G401 (cell line): ENCODE measurements around the gene AP2A2. TPM values are rescaled to one million over a fixed set of nuclear protein-coding genes. Genes with fewer than 3 reads are reported as not detected.
A peak's percentile ranks its signal among the peaks of the same experiment; 100 is the strongest.

Experiments used
- DNase-seq: peaks from one replicate; pipeline ENCODE4 v3.0.0-alpha.2; 2015; ENCODE audit warnings: low spot score
- in situ Hi-C: cut with HindIII; loops from 2 replicates; pipeline ENCODE4 v1.10.0; 2016; ENCODE audit warnings: low sequenced_read_pairs, mixed read lengths
- total RNA-seq: library from RNA; depleted of rRNA; stranded (reverse); fragments of >200 nt; shearing (Covaris generic); gene quantifications from 2 replicates; pipeline ENCODE4 v1.2.3, GENCODE V29; 2014

Gene AP2A2
- total RNA-seq, 1 experiment from 2014 or later, result 47.5 TPM

- DNase-seq, result peak; percentile 42
- in situ Hi-C loops, result no loop called here
Observed at GRCh38 chr11:984546-984945, 58.9 kb downstream of the AP2A2 start.

- in situ Hi-C loops, result no loop called here
- no peak for DNase-seq
Observed at GRCh38 chr11:985406-985805, 59.7 kb downstream of the AP2A2 start.

DNA sequence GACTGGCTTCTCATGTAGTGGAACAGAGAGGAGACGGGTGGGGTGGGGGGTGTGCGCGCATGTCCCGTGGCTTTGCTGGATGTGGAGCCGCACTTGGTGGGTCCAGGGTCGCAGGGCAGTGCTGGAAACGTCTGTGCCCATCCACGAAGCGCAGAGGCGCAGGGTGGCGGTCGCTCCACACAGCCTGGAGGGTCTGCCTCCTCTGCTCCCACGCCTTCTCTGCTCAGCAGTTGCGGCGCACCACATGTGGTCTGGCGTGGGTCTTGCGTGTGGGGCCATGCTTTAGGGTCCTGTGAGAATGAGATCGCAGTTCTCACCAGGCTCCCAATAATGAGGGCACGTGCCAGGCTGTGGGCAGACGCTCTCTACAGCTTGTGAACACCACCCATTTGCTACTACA is 60.2 kb downstream of the AP2A2 start:
- DNase-seq, result no peak
- in situ Hi-C loops, result no loop called here

DNA sequence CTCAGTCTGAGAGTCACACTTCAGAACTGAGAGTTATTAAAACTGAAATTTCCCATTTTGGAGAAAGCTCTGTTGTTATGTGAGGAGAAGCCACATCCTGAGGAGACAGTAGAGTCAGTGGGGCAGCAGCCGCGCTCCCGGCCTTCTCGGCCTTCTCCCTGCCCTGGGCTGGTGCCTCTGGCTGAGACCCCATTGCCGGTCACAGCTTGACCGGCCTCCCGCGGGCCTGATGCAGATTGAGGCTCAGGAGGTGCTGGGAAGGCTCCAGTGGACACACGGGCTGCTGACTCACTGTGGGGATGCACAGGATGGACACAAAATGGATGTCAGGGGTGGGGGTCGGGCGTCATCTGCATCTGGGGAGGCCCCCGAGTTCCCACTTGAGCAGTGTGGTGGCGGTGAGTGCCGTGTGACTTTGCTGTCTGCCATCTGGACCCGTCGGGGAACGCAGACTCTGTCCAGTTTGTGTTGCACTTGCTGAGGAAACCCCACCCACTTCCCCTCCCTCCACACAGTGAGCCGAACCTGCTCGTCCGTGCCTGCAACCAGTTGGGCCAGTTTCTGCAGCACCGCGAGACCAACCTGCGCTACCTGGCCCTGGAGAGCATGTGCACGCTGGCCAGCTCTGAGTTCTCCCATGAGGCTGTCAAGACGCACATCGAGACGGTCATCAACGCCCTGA is 60.7 kb downstream of the AP2A2 start:
- in situ Hi-C loops, result no loop called here
- peak; percentile 82 for DNase-seq

DNA sequence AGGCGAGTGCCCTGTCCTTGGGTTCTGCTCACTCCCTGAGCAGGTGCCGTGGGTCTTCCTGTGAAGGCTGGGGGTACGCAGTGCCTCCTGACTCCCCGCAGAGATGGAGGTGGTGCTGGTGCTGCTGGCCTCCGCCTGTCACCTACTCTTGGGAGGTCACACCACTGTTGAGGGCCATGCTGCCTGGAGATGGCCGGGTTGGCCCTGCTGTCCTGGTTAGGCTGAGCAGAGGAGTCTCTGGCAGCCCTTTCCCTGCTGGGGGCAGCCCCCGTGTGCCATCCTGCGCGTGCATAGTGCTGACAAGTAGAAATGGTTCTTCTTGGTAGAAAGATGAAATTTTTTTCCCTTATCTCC is 61.3 kb downstream of the AP2A2 start:
- DNase-seq, result no peak
- in situ Hi-C loops, result no loop called here

- DNase-seq, result no peak
- in situ Hi-C loops, result no loop called here
Observed at GRCh38 chr11:987671-988070, 62.0 kb downstream of the AP2A2 start.

GRCh38 chr11:990101-990500 is 64.4 kb downstream of the AP2A2 start:
- in situ Hi-C loops, result no loop called here
- DNase-seq, result no peak

DNA sequence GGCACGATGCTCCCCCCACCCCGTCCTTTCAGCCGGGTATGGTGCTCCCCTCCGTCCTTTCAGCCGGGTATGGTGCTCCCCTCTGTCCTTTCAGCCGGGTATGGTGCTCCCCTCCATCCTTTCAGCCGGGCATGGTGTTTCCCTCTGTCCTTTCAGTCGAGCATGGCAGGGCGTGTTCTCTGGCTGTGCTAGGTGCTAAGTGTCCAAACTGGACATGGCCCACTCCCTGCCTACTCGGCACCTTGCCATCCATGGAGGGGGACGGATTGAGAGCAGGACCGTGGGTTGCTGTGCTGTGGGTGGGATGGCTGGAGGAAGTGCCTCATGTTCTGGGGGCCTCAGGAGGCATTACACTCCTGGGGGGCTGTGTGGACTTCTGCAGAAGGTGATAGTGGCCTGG is 65.4 kb downstream of the AP2A2 start:
- no peak for DNase-seq
- in situ Hi-C loops, result no loop called here

DNA sequence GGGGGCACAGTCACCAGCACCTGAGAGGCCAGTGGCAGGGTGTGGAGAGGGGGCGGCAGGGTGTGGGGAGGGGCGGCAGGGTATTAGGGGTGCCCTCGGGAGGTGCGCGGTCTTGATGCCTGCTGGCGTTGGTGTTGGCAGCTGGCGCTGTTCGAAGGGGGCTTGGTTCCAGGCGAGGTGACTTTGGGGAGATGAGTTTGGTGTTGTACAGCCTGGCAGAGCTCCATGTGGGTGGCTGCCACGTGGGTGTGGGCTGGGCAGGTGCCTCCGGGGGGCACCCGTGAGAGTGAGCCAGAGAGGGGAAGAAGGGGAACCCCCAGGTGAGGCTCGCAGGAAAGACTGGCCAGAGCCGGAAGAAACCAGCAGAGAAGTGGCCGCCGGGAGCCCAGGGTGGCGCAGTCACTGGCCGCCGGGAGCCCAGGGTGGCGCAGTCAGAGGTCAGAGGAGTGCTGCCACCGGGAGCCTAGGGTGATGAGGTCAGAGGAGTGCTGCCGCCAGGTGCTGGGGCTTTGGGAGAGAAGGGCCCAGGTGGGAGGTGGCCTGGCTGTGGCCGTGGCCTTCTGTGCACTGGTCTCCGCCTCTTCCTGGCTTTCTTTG is 66.1 kb downstream of the AP2A2 start:
- DNase-seq, result no peak
- in situ Hi-C loops, result no loop called here

GRCh38 chr11:992577-992976 is 66.9 kb downstream of the AP2A2 start:
- no peak for DNase-seq
- in situ Hi-C loops, result no loop called here

DNA sequence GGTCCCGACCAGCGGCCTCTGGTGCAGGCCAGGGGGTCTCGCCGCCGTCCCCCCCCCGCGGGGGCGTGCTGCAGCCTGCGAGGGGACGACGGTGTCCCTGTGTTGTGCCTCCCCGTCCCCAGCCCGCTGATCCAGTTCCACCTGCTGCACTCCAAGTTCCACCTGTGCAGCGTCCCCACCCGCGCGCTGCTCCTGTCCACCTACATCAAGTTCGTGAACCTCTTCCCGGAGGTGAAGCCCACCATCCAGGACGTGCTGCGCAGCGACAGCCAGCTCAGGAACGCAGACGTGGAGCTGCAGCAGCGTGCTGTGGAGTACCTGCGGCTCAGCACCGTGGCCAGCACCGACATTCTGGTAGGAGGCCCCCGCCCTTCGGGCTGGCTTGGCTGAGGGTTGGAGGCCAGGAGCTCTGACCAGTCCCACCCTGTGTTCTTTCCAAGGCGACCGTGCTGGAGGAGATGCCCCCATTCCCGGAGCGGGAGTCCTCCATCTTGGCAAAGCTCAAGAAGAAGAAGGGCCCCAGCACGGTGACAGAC is 68.0 kb downstream of the AP2A2 start:
- in situ Hi-C loops, result no loop called here
- no peak for DNase-seq

GRCh38 chr11:995044-995751 is 69.5 kb downstream of the AP2A2 start:
- in situ Hi-C loops, result no loop called here
- no peak for DNase-seq

DNA sequence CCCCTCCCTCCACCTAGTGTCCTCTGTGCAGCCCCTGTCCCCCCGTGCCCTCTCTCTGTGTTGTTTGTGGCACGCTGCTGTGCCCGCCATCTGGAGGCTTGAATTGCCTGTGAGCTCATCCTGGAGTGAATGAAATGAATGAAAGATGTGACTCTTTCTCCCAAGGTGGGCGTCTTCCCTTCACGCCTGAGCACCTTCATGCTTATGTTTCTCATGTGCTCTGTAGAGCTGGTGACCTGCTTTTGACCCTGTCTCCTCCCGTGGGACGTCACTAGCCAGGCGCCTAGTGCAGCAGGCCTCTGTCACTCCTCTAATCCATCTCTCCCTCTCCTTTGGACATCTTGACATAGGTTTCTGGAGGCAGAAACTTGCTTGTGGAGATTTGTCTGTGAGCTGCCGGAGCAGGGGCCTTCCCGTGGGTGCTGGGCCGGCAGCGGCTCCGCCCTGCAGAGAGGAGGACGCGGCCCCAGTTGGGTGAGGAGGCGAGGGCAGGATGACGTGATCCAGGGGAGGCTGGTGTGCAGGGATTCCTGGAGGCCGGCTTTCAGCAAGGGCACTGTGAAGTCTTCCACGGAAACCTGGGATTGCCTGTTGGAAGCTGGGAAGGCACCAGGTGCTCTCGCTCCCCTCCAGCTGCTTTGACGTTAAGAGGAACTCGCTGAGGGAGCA is 70.2 kb downstream of the AP2A2 start:
- in situ Hi-C loops, result no loop called here
- peak; percentile 71 for DNase-seq

DNA sequence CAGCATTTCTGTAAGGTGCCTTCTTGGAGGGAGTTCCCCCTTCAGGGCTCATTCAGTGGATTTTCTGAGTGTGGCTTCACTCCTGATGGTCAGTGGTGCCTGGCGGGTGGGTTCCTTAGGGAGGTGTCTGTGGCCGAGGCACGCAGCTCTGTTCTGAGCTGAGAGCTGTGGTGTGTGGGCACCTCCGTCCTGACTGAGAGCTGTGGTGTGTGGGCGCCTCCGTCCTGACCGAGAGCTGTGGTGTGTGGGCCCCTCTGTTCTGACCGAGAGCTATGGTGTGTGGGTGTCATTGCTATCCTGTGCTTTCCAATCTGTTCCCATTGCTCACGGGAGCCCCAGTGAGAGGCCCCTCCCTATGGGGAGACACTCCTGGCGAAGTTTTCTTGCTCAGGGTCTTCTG is 71.0 kb downstream of the AP2A2 start:
- in situ Hi-C loops, result no loop called here
- DNase-seq, result no peak

- no peak for DNase-seq
- in situ Hi-C loops, result no loop called here
Observed at GRCh38 chr11:997907-998306, 72.2 kb downstream of the AP2A2 start.

DNA sequence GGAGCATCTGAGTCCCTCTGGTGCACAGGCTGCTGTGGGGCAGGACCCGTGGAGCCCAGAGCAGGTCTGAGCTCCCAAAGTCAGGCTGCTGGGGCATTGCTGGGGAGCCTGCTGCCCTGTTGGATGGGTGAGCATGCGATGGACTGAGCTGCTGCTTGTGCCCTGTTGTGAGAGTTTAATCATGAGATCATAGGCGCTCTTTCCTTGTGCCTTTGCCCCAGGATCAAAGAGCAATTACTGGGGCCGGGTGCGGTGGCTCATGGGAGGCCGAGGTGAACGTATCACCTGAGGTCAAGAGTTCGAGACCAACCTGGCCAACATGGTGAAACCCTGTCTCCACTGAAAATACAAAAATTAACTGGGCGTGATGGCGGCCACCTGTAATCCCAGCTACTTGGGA is 73.3 kb downstream of the AP2A2 start:
- no peak for DNase-seq
- in situ Hi-C loops, result no loop called here

- in situ Hi-C loops, result no loop called here
- DNase-seq, result no peak
Observed at GRCh38 chr11:1000357-1001278, 74.9 kb downstream of the AP2A2 start.

DNA sequence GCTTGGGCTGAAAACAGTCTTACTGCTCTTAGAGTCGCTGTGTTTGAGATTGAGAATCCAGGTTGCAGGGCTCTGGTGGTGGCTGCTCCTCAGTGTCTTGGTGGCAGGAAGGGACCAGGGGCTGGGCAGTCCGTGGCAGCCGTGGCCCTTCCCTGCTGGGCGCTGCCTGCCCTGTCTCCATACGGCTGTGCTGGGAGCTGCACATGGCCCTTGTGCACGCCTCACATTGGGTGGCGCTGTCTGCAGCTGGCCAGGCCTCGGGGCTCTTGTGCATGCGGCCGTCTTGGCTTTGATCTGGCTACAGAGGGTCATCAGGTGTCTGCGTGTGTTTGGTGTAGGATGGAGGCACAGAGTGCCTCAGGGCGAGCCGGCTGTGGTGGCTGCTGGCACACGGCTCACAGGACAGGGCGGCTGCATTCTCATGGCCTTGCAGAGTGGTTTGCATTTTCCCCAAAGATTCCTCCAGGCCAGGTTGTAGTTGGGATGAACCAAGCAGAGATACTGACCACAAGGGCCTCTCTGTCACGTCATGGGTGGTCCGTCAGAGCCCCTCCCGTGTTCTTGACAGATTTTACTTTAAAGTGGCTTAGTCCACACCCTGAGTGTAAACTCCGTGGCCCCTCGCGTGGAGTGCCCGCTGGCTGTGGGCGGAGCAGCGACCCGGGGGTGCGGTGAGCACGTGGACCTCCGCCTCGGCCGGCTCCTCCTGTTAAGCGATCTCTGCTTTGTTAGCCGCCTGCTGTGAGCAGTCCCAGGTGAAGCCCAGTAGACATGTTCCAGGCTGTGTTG is 76.1 kb downstream of the AP2A2 start:
- in situ Hi-C loops, result no loop called here
- no peak for DNase-seq
